HFFc6 (cell line): ENCODE data around the gene MARVELD3. TPM values are rescaled to one million over a fixed set of nuclear protein-coding genes. Genes with fewer than 3 reads are reported as not detected.
"Not testable (repeated sequence)": the region's sequence is repeated elsewhere in the genome, so short reads cannot be mapped to it uniquely, and the experiment has no call there.

Source experiments
- DNase-seq: peaks from one replicate; pipeline ENCODE4 v3.0.0-alpha.2; 2018
- H3K27ac Mint-ChIP-seq: 2 replicates; pipeline ENCODE4 v1.8.0; 2020; ENCODE audit warnings: mild to moderate bottlenecking, mixed read lengths
- H3K27me3 Mint-ChIP-seq: 2 replicates; pipeline ENCODE4 v1.8.0; 2021; ENCODE audit warnings: mild to moderate bottlenecking, moderate library complexity, mixed read lengths; ENCODE audit not compliant: insufficient read depth
- H3K36me3 Mint-ChIP-seq: 2 replicates; pipeline ENCODE4 v1.8.0; 2021; ENCODE audit warnings: low read depth, mixed read lengths
- H3K4me1 Mint-ChIP-seq: 2 replicates; pipeline ENCODE4 v1.8.0; 2020; ENCODE audit warnings: low read depth, mixed read lengths
- H3K4me3 Mint-ChIP-seq: 2 replicates; pipeline ENCODE4 v1.8.0; 2020; ENCODE audit warnings: mild to moderate bottlenecking, moderate library complexity, mixed read lengths
- H3K9me3 Mint-ChIP-seq: 2 replicates; pipeline ENCODE4 v1.8.0; 2020; ENCODE audit warnings: mild to moderate bottlenecking, mixed read lengths
- long read RNA-seq: library from polyadenylated mRNA; unstranded; transcript quantifications from one replicate; pipeline ENCODE4 v2.0.0, GENCODE V29; 2019
- total RNA-seq, 6 experiments: library from RNA; stranded (reverse); fragmentation: NEBNext Ultra II Directional; extraction: Animal tissue kit (Norgen Biotek cat#: 25700); gene quantifications; 2 replicates in 1 of 6; 3 replicates in 5 of 6; pipeline ENCODE4 v1.2.3, GENCODE V29; 2021
- TF ChIP-seq, protein P1 (sequence below): fragments of 200-600 bp; sonication (generic); IDR thresholded peaks from 2 replicates; pipeline ENCODE4 v1.5.0; 2021; ENCODE audit warnings: antibody characterized with exemption, mild to moderate bottlenecking

Gene MARVELD3
- total RNA-seq: not detected
- long read RNA-seq: 0 reads

- Mint-ChIP-seq H3K9me3 (no peaks in the 10 kb centered on the region), H3K36me3 (no peaks in the 10 kb centered on the region), H3K4me3 (no peak within 1 kb of the TSS), H3K27me3 (peaks cover 22% of the 10 kb centered on the region), H3K27ac (no peak within 1 kb of the TSS), H3K4me1 (no peaks in the 10 kb centered on the region)
- DNase-seq: no peak
- TF ChIP-seq, protein P1, sequence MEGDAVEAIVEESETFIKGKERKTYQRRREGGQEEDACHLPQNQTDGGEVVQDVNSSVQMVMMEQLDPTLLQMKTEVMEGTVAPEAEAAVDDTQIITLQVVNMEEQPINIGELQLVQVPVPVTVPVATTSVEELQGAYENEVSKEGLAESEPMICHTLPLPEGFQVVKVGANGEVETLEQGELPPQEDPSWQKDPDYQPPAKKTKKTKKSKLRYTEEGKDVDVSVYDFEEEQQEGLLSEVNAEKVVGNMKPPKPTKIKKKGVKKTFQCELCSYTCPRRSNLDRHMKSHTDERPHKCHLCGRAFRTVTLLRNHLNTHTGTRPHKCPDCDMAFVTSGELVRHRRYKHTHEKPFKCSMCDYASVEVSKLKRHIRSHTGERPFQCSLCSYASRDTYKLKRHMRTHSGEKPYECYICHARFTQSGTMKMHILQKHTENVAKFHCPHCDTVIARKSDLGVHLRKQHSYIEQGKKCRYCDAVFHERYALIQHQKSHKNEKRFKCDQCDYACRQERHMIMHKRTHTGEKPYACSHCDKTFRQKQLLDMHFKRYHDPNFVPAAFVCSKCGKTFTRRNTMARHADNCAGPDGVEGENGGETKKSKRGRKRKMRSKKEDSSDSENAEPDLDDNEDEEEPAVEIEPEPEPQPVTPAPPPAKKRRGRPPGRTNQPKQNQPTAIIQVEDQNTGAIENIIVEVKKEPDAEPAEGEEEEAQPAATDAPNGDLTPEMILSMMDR: no peak
Measured at GRCh38 chr16:71626018-71626857, at the start of gene MARVELD3. Gene MARVELD3, plus strand, starts transcription at chr16:71626184. Its CDS starts 46 bp downstream, at chr16:71626230.

DNA sequence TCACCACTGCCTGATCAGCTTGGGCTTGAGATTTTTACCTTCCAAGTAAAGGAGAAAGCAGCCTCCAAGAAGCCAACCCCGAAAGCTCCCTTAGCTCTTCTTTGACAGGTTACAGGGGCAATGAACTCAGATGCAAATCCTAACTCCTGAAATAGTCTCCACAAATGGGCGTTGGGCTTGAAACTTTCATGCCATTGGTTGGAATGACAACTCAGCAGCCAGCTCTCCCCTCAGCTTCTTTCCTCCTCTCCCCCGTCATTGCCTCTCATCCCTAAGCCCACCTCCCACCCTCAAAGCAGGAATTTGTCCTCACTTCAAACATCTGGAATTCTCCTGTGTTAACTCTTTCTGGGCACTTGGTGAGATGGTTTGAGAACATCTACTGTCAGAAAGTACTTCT, 49.0 kb upstream of the MARVELD3 start, which contains the start of gene TAT:
Gene TAT (minus strand): TSS at position 122 of the 400 bp plus-strand sequence. CDS start 677 bp downstream, outside the sequence.
- H3K9me3 Mint-ChIP-seq: no peaks in the 10 kb centered on the region
- no peaks in the 10 kb centered on the region for H3K36me3 Mint-ChIP-seq
- peaks cover 27% of the 10 kb centered on the region for H3K27me3 Mint-ChIP-seq
- H3K27ac Mint-ChIP-seq: no peak within 1 kb of the TSS
- TF ChIP-seq, protein P1: no peak
- no peak within 1 kb of the TSS for H3K4me3 Mint-ChIP-seq
- no peak for DNase-seq
- no peaks in the 10 kb centered on the region for H3K4me1 Mint-ChIP-seq

- not testable (repeated sequence) for DNase-seq, H3K4me3 Mint-ChIP-seq, H3K4me1 Mint-ChIP-seq, H3K27ac Mint-ChIP-seq, H3K36me3 Mint-ChIP-seq, H3K9me3 Mint-ChIP-seq
- H3K27me3 Mint-ChIP-seq: peaks cover 14% of the 10 kb centered on the region
Measured at GRCh38 chr16:71582553-71582848, 43.5 kb upstream of the MARVELD3 start.

GRCh38 chr16:71584543-71585317, 41.3 kb upstream of the MARVELD3 start:
- TF ChIP-seq, protein P1: no peak
- no peaks in the 10 kb centered on the region for H3K9me3 Mint-ChIP-seq
- H3K36me3 Mint-ChIP-seq: no peaks in the 10 kb centered on the region
- no peak for DNase-seq
- no peak overlapping the region for H3K4me3 Mint-ChIP-seq
- H3K4me1 Mint-ChIP-seq: no peaks in the 10 kb centered on the region
- H3K27ac Mint-ChIP-seq: no peak overlapping the region
- H3K27me3 Mint-ChIP-seq: peaks cover 14% of the 10 kb centered on the region; the same call in 1 of the 2 replicates

GRCh38 chr16:71585318-71585703, 40.7 kb upstream of the MARVELD3 start:
- peaks cover 14% of the 10 kb centered on the region; the same call in 1 of the 2 replicates for H3K27me3 Mint-ChIP-seq
- TF ChIP-seq, protein P1: no peak

GRCh38 chr16:71589334-71589733, 36.6 kb upstream of the MARVELD3 start:
- H3K27me3 Mint-ChIP-seq: peaks cover 14% of the 10 kb centered on the region; the same call in 1 of the 2 replicates
- not testable (repeated sequence) for H3K4me3 Mint-ChIP-seq, DNase-seq, H3K4me1 Mint-ChIP-seq, H3K36me3 Mint-ChIP-seq, H3K9me3 Mint-ChIP-seq, H3K27ac Mint-ChIP-seq

More at GRCh38 chr16:71585318-71585703, 40.7 kb upstream of the MARVELD3 start:
- no peak overlapping the region for H3K27ac Mint-ChIP-seq
- no peak overlapping the region for H3K4me3 Mint-ChIP-seq
- no peaks in the 10 kb centered on the region for H3K9me3 Mint-ChIP-seq
- H3K36me3 Mint-ChIP-seq: no peaks in the 10 kb centered on the region
- H3K4me1 Mint-ChIP-seq: no peaks in the 10 kb centered on the region
- DNase-seq: no peak

DNA sequence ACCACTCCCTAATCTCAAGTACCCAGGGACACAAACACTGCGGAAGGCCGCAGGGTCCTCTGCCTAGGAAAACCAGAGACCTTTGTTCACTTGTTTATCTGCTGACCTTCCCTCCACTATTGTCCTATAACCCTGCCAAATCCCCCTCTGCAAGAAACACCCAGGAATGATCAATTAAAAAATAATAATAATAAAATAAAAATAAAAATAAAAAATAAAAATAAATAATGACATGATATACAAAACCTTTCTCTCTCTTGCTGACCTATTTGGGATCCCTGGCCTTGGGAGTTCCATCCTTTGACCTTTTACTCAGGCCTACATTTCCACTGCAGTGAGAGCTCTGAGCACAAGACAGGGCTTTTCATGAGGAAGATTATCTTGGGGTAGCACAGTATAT, 35.9 kb upstream of the MARVELD3 start:
- DNase-seq, H3K9me3 Mint-ChIP-seq, H3K4me3 Mint-ChIP-seq, H3K27ac Mint-ChIP-seq, H3K4me1 Mint-ChIP-seq, H3K36me3 Mint-ChIP-seq: not testable (repeated sequence)
- peaks cover 14% of the 10 kb centered on the region; the same call in 1 of the 2 replicates for H3K27me3 Mint-ChIP-seq
